GM21619 (cell line): ENCODE data around the gene PCDH19.

ENCODE experiments used
- ATAC-seq: cut with Tn5 transposase; IDR thresholded peaks from one replicate; pipeline ENCODE4 v1.9.1; 2021; ENCODE audit not compliant: unreplicated experiment

PCDH19 gene

GRCh38 chrX:100407147-100407783, 2.8 kb downstream of the PCDH19 start:
- ATAC-seq = no peak

- no peak for ATAC-seq
Observed at GRCh38 chrX:100405424-100405823, 4.6 kb downstream of the PCDH19 start.

- ATAC-seq = no peak
Observed at GRCh38 chrX:100404851-100405250, 5.2 kb downstream of the PCDH19 start.

- no peak for ATAC-seq
Observed at GRCh38 chrX:100395781-100396180, 14.3 kb downstream of the PCDH19 start.

- no peak for ATAC-seq
Observed at GRCh38 chrX:100381619-100382018, 28.5 kb downstream of the PCDH19 start.

GRCh38 chrX:100379388-100379986, 30.6 kb downstream of the PCDH19 start:
- ATAC-seq = no peak

GRCh38 chrX:100377826-100378225, 32.2 kb downstream of the PCDH19 start:
- no peak for ATAC-seq

GRCh38 chrX:100376576-100376975, 33.5 kb downstream of the PCDH19 start:
- no peak for ATAC-seq

- ATAC-seq = no peak
Observed at GRCh38 chrX:100373673-100374072, 36.4 kb downstream of the PCDH19 start.

- ATAC-seq = no peak
Observed at GRCh38 chrX:100368167-100368566, 41.9 kb downstream of the PCDH19 start.

- no peak for ATAC-seq
Observed at GRCh38 chrX:100363896-100364295, 46.2 kb downstream of the PCDH19 start.

- ATAC-seq = no peak
Observed at GRCh38 chrX:100358766-100359165, 51.3 kb downstream of the PCDH19 start.

- no peak for ATAC-seq
Observed at GRCh38 chrX:100356351-100356896, 53.6 kb downstream of the PCDH19 start.

- no peak for ATAC-seq
Observed at GRCh38 chrX:100355680-100356079, 54.4 kb downstream of the PCDH19 start.

- ATAC-seq = no peak
Observed at GRCh38 chrX:100353326-100353725, 56.7 kb downstream of the PCDH19 start.

- ATAC-seq = no peak
Observed at GRCh38 chrX:100350704-100351489, 59.2 kb downstream of the PCDH19 start.

- no peak for ATAC-seq
Observed at GRCh38 chrX:100349391-100349790, 60.7 kb downstream of the PCDH19 start.

GRCh38 chrX:100341142-100341510, 68.9 kb downstream of the PCDH19 start:
- ATAC-seq = no peak

GRCh38 chrX:100340491-100341141, 69.5 kb downstream of the PCDH19 start:
- no peak for ATAC-seq

- ATAC-seq = no peak
Observed at GRCh38 chrX:100328351-100328750, 81.7 kb downstream of the PCDH19 start.

GRCh38 chrX:100319716-100320115, 90.4 kb downstream of the PCDH19 start:
- ATAC-seq = no peak
